HepG2 (cell line): ENCODE measurements around the gene GRIK1. TPM values are rescaled to one million over a fixed set of nuclear protein-coding genes. Genes with fewer than 3 reads are reported as not detected.

Source experiments
- ATAC-seq: fragments of 200-7000 bp; cut with Tn5 transposase; 3 replicates; pipeline ENCODE4 v1.9.1; 2020; ENCODE audit warnings: mild to moderate bottlenecking, moderate library complexity
- BruUV-seq: library from RNA; stranded (reverse); fragments of 400-500 nt; replicated peaks from 2 replicates; lab custom pipeline; 2021; lab: Mats Ljungman, UMichigan
- CTCF ChIA-PET: fragments of 300-600 bp; formaldehyde crosslinking; extraction: SDS; loops from one replicate; lab custom pipeline; 2021; ENCODE audit warnings: low total read pairs, inconsistent platforms, low intra/inter-chr PET ratio; lab: Yijun Ruan, JAX
- POLR2A ChIA-PET: fragments of 350-600 bp; sonication (Branson Sonifier 250); formaldehyde crosslinking; loops from one replicate; lab custom pipeline; 2020; ENCODE audit warnings: antibody characterized with exemption, inconsistent platforms; lab: Yijun Ruan, JAX
- DNase-seq: peaks from one replicate; pipeline ENCODE4 v3.0.0-alpha.2; 2015; ENCODE audit warnings: low spot score
- FAIRE-seq: peaks from 3 replicates; lab custom pipeline; 2011; peaks lifted over from hg19 to GRCh38; lab: Jason Lieb, UNC
- H2AFZ ChIP-seq: one replicate; pipeline ENCODE4 v1.6.1; 2011; ENCODE audit warnings: low read length, inconsistent platforms
- H3K27ac ChIP-seq: fragments of 300-600 bp; 3 replicates; pipeline ENCODE4 v1.8.0; 2011; ENCODE audit warnings: mixed run types, mild to moderate bottlenecking, mixed read lengths, low read length, inconsistent platforms; ENCODE audit not compliant: insufficient read depth; ENCODE audit errors: extremely low read length
- H3K27me3 ChIP-seq, 2 experiments: fragments of 200-600 bp in 1 of 2; 2 replicates in 1 of 2; 3 replicates in 1 of 2; pipeline versions ENCODE4 v1.6.0 to v1.8.0; 2011; ENCODE audit warnings: low read length in 2 of 2, mild to moderate bottlenecking in 2 of 2, moderate library complexity in 2 of 2, inconsistent platforms in 1 of 2; ENCODE audit not compliant: insufficient read depth in 2 of 2, control insufficient read depth in 1 of 2
- H3K36me3 ChIP-seq, 2 experiments: fragments of 200-600 bp in 1 of 2; replicated peaks in 1 of 2; 2 replicates in 1 of 2; 3 replicates in 1 of 2; pipeline versions ENCODE4 v1.5.1 to v1.8.0; 2011; ENCODE audit warnings: low read length in 2 of 2, inconsistent platforms in 1 of 2; ENCODE audit not compliant: insufficient read depth in 2 of 2, control insufficient read depth in 1 of 2
- H3K4me1 ChIP-seq: 2 replicates; pipeline ENCODE4 v1.5.1; 2012; ENCODE audit warnings: low read length, inconsistent platforms; ENCODE audit not compliant: insufficient read depth
- H3K4me2 ChIP-seq: 2 replicates; pipeline ENCODE4 v1.6.0; 2011; ENCODE audit warnings: low read depth, low read length, inconsistent platforms
- H3K4me3 ChIP-seq, 3 experiments: fragments of 200-600 bp in 1 of 3; sonication (generic), shearing (Covaris generic) in 1 of 3; replicated peaks in 1 of 3; 2 replicates each; pipeline ENCODE4 v1.5.1; 2011 to 2016; ENCODE audit warnings: low read length in 3 of 3, inconsistent platforms in 2 of 3, low read depth in 2 of 3, mild to moderate bottlenecking in 2 of 3, control low read depth in 1 of 3, mixed read lengths in 1 of 3; ENCODE audit not compliant: insufficient read depth in 1 of 3
- H3K79me2 ChIP-seq: one replicate; pipeline ENCODE4 v1.6.1; 2011; ENCODE audit warnings: low read length, inconsistent platforms; ENCODE audit not compliant: insufficient read depth
- H3K9ac ChIP-seq: 2 replicates; pipeline ENCODE4 v1.6.0; 2011; ENCODE audit warnings: mild to moderate bottlenecking, low read depth, low read length, inconsistent platforms; ENCODE audit not compliant: insufficient read depth
- H3K9me3 ChIP-seq: 2 replicates; pipeline ENCODE4 v1.5.1; 2012; ENCODE audit warnings: mild to moderate bottlenecking, low read length
- H4K20me1 ChIP-seq: 2 replicates; pipeline ENCODE4 v1.6.0; 2011; ENCODE audit warnings: inconsistent platforms, mild to moderate bottlenecking, low read length, moderate library complexity; ENCODE audit not compliant: insufficient read depth
- GATAD1 ChIP-seq: IDR thresholded peaks from 2 replicates; pipeline ENCODE4 v1.6.1; 2016; ENCODE audit warnings: missing genetic modification reagents, missing compliant biosample characterization
- KLF11 ChIP-seq: IDR thresholded peaks from 2 replicates; pipeline ENCODE4 v1.6.1; 2016; ENCODE audit warnings: missing compliant biosample characterization
- MIER2 ChIP-seq: IDR thresholded peaks from 2 replicates; pipeline ENCODE4 v1.6.1; 2016; ENCODE audit warnings: missing biosample characterization, missing genetic modification reagents
- NCOA5 ChIP-seq: sonication (generic); formaldehyde crosslinking; IDR thresholded peaks from 2 replicates; pipeline ENCODE4 v1.4.0; 2020; ENCODE audit warnings: missing genetic modification reagents
- RBM39 ChIP-seq: fragments of 200-400 bp; formaldehyde crosslinking; IDR thresholded peaks from one replicate; pipeline ENCODE4 v1.6.1; 2018; ENCODE audit warnings: antibody characterized with exemption, mild to moderate bottlenecking, low read depth, low read length; ENCODE audit not compliant: poor library complexity, severe bottlenecking
- SRY ChIP-seq: sonication (generic); formaldehyde crosslinking; IDR thresholded peaks from 2 replicates; pipeline ENCODE4 v1.8.0; 2022; ENCODE audit warnings: mild to moderate bottlenecking, missing genetic modification reagents
- TCF7L2 ChIP-seq: IDR thresholded peaks from 2 replicates; pipeline ENCODE4 v1.6.1; 2011; ENCODE audit warnings: mild to moderate bottlenecking, low read depth, low read length, moderate library complexity
- THYN1 ChIP-seq: sonication (generic); formaldehyde crosslinking; IDR thresholded peaks from 2 replicates; pipeline ENCODE4 v1.8.1; 2023; ENCODE audit warnings: low read depth, mild to moderate bottlenecking, moderate library complexity, missing genetic modification reagents, borderline replicate concordance
- ZBTB1 ChIP-seq: sonication (generic); formaldehyde crosslinking; IDR thresholded peaks from 2 replicates; pipeline ENCODE4 v1.4.0; 2020; ENCODE audit warnings: missing genetic modification reagents, borderline replicate concordance
- ZFP82 ChIP-seq: sonication (generic); formaldehyde crosslinking; IDR thresholded peaks from 2 replicates; pipeline ENCODE4 v1.5.1; 2020; ENCODE audit warnings: mild to moderate bottlenecking, missing genetic modification reagents, borderline replicate concordance
- ZNF264 ChIP-seq: sonication (generic); formaldehyde crosslinking; IDR thresholded peaks from 2 replicates; pipeline ENCODE4 v1.4.0; 2020; ENCODE audit warnings: missing genetic modification reagents
- ZNF33B ChIP-seq: sonication (generic); formaldehyde crosslinking; IDR thresholded peaks from 2 replicates; pipeline ENCODE4 v1.5.1; 2020; ENCODE audit warnings: mild to moderate bottlenecking, missing genetic modification reagents
- ZNF569 ChIP-seq: sonication (generic); formaldehyde crosslinking; IDR thresholded peaks from 2 replicates; pipeline ENCODE4 v1.5.0; 2020; ENCODE audit warnings: mild to moderate bottlenecking, missing genetic modification reagents, moderate library complexity, borderline replicate concordance
- ZNF589 ChIP-seq: sonication (generic); formaldehyde crosslinking; conservative IDR thresholded peaks from 2 replicates; pipeline ENCODE4 v1.8.0; 2022; ENCODE audit warnings: mild to moderate bottlenecking, moderate library complexity, missing genetic modification reagents
- ZNF75D ChIP-seq: sonication (generic); formaldehyde crosslinking; IDR thresholded peaks from 2 replicates; pipeline ENCODE4 v1.8.1; 2023; ENCODE audit warnings: missing genetic modification reagents, mild to moderate bottlenecking, borderline replicate concordance
- WGBS: methylation state at CpG from one replicate; pipeline ENCODE4 v1.1.6; 2017; ENCODE audit warnings: low lambda C conversion rate; 5-methylcytosine and 5-hydroxymethylcytosine counted together
- in situ Hi-C: cut with HindIII; loops from 2 replicates; pipeline ENCODE4 v1.10.0; 2017; ENCODE audit warnings: low pct_unique_long_range_greater_than_20kb; ENCODE audit not compliant: extremely low pct_ligation_motif_present
- intact Hi-C: fragments of 100-400 bp; cut with micrococcal nuclease; formaldehyde crosslinking; loops from one replicate; pipeline ENCODE4 v1.10.0; 2022; ENCODE audit not compliant: unreplicated experiment
- polyA plus RNA-seq, 8 experiments: library from polyadenylated mRNA; depleted of rRNA in 3 of 8; stranded (reverse) in 7 of 8; unstranded in 1 of 8; fragments of >200 nt; fragmentation: Illumina TruSeq in 4 of 8; extraction: Trizol in 4 of 8; gene quantifications; 2 replicates each; pipeline versions ENCODE4 v1.2.1 to v1.2.3, GENCODE V29; 2011 to 2016; ENCODE audit warnings: low read depth in 4 of 8, missing spikeins in 1 of 8, mixed read lengths in 1 of 8; ENCODE audit not compliant: insufficient read depth in 1 of 8
- total RNA-seq, 5 experiments: library from RNA; depleted of rRNA; stranded (reverse); fragments of >200 nt; fragmentation: Illumina TruSeq; extraction: Trizol; gene quantifications; 2 replicates each; pipeline ENCODE4 v1.2.3, GENCODE V29; 2016; ENCODE audit warnings: low read depth in 1 of 5
- TF ChIP-seq, protein P1 (sequence below): fragments of 450-650 bp; IDR thresholded peaks from 2 replicates; pipeline ENCODE4 v1.6.1; 2017; ENCODE audit warnings: mild to moderate bottlenecking
- TF ChIP-seq, protein P2 (sequence below): IDR thresholded peaks from 2 replicates; pipeline ENCODE4 v1.6.1; 2016; ENCODE audit warnings: missing compliant biosample characterization, missing genetic modification reagents, borderline replicate concordance
- TF ChIP-seq, protein P3 (sequence below): sonication (generic); formaldehyde crosslinking; IDR thresholded peaks from 2 replicates; pipeline ENCODE4 v1.4.0; 2020; ENCODE audit warnings: missing genetic modification reagents

The GRIK1 gene
- total and polyA plus RNA-seq, 2 of the 13 experiments (the other 11 are each of a cell fraction or from before 2014, with no cell fraction given) = not detected

DNA sequence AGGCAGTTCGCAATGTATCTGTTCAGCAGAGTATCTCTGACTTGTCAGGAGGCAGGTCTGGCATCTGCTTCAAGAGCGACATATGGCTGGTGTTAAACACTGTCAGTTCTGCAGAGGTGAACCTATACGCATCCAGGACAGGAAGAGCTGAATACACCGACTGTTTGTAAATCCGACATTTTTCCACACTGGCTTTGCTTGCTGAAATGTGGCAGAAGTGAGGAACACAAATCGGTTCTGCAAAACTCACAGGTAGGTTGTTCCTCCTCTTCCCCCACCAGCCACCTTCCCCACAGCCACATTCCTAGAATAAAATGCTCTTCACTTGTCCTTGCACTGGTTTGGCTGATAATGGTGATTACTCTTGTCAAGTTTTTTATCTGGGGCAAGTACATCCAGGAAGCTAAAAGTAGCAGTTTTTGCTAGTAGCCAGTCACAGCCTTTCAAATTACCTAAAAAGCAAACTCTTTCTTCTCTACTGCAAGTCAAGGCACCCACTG is 289.2 kb downstream of the GRIK1 start (continued):
- TF ChIP-seq, protein P1, sequence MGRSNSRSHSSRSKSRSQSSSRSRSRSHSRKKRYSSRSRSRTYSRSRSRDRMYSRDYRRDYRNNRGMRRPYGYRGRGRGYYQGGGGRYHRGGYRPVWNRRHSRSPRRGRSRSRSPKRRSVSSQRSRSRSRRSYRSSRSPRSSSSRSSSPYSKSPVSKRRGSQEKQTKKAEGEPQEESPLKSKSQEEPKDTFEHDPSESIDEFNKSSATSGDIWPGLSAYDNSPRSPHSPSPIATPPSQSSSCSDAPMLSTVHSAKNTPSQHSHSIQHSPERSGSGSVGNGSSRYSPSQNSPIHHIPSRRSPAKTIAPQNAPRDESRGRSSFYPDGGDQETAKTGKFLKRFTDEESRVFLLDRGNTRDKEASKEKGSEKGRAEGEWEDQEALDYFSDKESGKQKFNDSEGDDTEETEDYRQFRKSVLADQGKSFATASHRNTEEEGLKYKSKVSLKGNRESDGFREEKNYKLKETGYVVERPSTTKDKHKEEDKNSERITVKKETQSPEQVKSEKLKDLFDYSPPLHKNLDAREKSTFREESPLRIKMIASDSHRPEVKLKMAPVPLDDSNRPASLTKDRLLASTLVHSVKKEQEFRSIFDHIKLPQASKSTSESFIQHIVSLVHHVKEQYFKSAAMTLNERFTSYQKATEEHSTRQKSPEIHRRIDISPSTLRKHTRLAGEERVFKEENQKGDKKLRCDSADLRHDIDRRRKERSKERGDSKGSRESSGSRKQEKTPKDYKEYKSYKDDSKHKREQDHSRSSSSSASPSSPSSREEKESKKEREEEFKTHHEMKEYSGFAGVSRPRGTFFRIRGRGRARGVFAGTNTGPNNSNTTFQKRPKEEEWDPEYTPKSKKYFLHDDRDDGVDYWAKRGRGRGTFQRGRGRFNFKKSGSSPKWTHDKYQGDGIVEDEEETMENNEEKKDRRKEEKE = no peak
- TF ChIP-seq KLF11 (CRISPR knock-in tag) (no peak), TCF7L2 (no peak), ZNF33B (CRISPR knock-in tag) (no peak), ZBTB1 (CRISPR knock-in tag) (no peak), MIER2 (CRISPR knock-in tag) (no peak), ZNF589 (CRISPR knock-in tag) (no peak), ZNF569 (CRISPR knock-in tag) (no peak)
- TF ChIP-seq, protein P2, sequence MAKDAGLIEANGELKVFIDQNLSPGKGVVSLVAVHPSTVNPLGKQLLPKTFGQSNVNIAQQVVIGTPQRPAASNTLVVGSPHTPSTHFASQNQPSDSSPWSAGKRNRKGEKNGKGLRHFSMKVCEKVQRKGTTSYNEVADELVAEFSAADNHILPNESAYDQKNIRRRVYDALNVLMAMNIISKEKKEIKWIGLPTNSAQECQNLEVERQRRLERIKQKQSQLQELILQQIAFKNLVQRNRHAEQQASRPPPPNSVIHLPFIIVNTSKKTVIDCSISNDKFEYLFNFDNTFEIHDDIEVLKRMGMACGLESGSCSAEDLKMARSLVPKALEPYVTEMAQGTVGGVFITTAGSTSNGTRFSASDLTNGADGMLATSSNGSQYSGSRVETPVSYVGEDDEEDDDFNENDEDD (CRISPR knock-in tag) = no peak

DNA sequence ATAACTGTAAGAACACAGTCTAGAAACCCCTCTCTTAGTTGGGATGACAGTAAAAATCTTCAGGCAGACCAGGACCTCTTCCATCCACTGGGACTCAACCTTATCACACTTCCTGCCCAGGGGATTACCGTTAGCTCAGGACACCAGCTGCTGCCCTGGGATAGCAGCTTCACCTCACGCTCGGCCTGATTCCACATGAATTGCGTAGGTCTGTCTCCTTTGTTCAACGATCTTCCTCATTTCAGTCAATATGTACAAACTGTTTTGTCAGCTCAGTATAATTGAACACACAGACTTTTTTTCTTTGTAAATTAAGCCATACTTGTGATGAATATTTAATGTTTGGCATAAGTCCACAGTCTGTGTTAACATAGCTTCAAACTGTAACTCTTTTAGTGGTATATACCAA is 290.4 kb downstream of the GRIK1 start:
- no peaks in the 10 kb centered on the region for H3K4me1 ChIP-seq
- H2AFZ ChIP-seq = no peak overlapping the region
- ChIA-PET CTCF (no interaction called here), POLR2A (no interaction called here)
- H3K27me3 ChIP-seq = no peaks in the 10 kb centered on the region
- no peak overlapping the region for H3K9ac ChIP-seq
- H3K79me2 ChIP-seq = no peaks in the 10 kb centered on the region
- BruUV-seq = no TSS peak
- H3K9me3 ChIP-seq = no peaks in the 10 kb centered on the region
- ATAC-seq (peak; percentile 68), DNase-seq (no peak), FAIRE-seq (no peak)
- no peaks in the 10 kb centered on the region for H3K36me3 ChIP-seq
- whole genome bisulfite sequencing = 10% methylated on average over 5 of the region's 5 CpGs
- no peak overlapping the region for H3K4me2 ChIP-seq
- intact Hi-C loops (no loop called here), in situ Hi-C loops (no loop called here)
- no peak overlapping the region for H3K4me3 ChIP-seq
- H4K20me1 ChIP-seq = no peaks in the 10 kb centered on the region
- no peak overlapping the region for H3K27ac ChIP-seq
- TF ChIP-seq NCOA5 (CRISPR knock-in tag) (no peak), ZNF264 (no peak), ZNF75D (no peak), RBM39 (no peak), ZFP82 (CRISPR knock-in tag) (no peak), SRY (CRISPR knock-in tag) (no peak), THYN1 (CRISPR knock-in tag) (no peak), GATAD1 (CRISPR knock-in tag) (no peak)
- TF ChIP-seq, protein P3, sequence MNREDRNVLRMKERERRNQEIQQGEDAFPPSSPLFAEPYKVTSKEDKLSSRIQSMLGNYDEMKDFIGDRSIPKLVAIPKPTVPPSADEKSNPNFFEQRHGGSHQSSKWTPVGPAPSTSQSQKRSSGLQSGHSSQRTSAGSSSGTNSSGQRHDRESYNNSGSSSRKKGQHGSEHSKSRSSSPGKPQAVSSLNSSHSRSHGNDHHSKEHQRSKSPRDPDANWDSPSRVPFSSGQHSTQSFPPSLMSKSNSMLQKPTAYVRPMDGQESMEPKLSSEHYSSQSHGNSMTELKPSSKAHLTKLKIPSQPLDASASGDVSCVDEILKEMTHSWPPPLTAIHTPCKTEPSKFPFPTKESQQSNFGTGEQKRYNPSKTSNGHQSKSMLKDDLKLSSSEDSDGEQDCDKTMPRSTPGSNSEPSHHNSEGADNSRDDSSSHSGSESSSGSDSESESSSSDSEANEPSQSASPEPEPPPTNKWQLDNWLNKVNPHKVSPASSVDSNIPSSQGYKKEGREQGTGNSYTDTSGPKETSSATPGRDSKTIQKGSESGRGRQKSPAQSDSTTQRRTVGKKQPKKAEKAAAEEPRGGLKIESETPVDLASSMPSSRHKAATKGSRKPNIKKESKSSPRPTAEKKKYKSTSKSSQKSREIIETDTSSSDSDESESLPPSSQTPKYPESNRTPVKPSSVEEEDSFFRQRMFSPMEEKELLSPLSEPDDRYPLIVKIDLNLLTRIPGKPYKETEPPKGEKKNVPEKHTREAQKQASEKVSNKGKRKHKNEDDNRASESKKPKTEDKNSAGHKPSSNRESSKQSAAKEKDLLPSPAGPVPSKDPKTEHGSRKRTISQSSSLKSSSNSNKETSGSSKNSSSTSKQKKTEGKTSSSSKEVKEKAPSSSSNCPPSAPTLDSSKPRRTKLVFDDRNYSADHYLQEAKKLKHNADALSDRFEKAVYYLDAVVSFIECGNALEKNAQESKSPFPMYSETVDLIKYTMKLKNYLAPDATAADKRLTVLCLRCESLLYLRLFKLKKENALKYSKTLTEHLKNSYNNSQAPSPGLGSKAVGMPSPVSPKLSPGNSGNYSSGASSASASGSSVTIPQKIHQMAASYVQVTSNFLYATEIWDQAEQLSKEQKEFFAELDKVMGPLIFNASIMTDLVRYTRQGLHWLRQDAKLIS (CRISPR knock-in tag) = no peak
